Breast epithelium (tissue), 3 donors: ENCODE measurements around the gene ZC3H12A.

Experiments used
- POLR2A ChIP-seq: fragments of 450-650 bp; IDR thresholded peaks from one replicate; pipeline ENCODE4 v1.6.1; 2016; ENCODE audit warnings: antibody characterized with exemption, mild to moderate bottlenecking, moderate library complexity
- POLR2AphosphoS5 ChIP-seq, 3 donors: sonication (generic); formaldehyde crosslinking; IDR thresholded peaks; one replicate each; pipeline ENCODE4 v1.6.1; 2017; ENCODE audit warnings: antibody characterized with exemption in 3 of 3
- TF ChIP-seq, protein P1 (sequence below), 3 donors: fragments of 450-650 bp; IDR thresholded peaks; one replicate each; pipeline ENCODE4 v1.5.1; 2016 to 2017; ENCODE audit warnings: antibody characterized with exemption in 3 of 3, mild to moderate bottlenecking in 3 of 3, moderate library complexity in 3 of 3

DNA sequence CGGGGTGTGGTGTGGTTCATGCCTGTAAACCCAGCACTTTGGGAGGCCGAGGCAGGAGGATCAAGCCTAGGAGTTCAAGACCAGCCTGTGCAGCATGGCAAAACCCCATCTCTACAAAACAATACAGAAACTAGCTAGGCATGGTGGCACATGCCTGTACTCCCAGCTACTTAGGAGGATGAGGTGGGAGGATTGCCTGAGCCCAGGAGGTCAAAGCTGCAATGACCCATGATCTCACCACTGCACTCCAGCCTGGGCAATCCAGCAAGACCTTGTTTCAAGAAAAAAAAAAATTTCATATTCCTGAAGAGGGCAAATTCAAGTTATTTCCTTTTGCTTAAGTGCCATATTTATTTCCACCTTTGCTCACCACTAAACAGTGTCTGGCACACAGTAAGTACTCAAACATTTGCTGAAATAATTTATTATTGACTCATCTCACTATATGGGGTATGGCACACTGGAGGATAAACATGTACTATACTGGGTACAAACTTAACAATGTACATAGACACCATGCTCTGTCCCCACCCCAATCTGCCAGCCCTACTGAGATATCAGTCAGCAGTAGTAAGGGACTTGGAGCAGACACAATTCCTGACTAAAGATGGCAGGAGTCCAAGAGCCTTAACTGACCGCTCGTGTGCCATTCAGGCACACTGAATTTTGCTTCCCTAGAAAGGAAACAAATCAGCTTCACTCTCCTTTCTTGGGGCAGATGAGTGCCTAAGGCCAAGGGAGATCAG is 24.7 kb downstream of the ZC3H12A start:
- TF ChIP-seq POLR2A (no peak), POLR2AphosphoS5 (IDR thresholded peaks at IDR 0.05) (no peak)
- TF ChIP-seq, protein P1, sequence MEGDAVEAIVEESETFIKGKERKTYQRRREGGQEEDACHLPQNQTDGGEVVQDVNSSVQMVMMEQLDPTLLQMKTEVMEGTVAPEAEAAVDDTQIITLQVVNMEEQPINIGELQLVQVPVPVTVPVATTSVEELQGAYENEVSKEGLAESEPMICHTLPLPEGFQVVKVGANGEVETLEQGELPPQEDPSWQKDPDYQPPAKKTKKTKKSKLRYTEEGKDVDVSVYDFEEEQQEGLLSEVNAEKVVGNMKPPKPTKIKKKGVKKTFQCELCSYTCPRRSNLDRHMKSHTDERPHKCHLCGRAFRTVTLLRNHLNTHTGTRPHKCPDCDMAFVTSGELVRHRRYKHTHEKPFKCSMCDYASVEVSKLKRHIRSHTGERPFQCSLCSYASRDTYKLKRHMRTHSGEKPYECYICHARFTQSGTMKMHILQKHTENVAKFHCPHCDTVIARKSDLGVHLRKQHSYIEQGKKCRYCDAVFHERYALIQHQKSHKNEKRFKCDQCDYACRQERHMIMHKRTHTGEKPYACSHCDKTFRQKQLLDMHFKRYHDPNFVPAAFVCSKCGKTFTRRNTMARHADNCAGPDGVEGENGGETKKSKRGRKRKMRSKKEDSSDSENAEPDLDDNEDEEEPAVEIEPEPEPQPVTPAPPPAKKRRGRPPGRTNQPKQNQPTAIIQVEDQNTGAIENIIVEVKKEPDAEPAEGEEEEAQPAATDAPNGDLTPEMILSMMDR (IDR thresholded peaks at IDR 0.05) = no peak
